HG03175 (cell line): ENCODE data around the gene MYBPC2.

Experiments used
- ATAC-seq: cut with Tn5 transposase; IDR thresholded peaks from one replicate; pipeline ENCODE4 v1.9.1; 2021; ENCODE audit warnings: mild to moderate bottlenecking, moderate library complexity; ENCODE audit not compliant: unreplicated experiment

MYBPC2 gene

DNA sequence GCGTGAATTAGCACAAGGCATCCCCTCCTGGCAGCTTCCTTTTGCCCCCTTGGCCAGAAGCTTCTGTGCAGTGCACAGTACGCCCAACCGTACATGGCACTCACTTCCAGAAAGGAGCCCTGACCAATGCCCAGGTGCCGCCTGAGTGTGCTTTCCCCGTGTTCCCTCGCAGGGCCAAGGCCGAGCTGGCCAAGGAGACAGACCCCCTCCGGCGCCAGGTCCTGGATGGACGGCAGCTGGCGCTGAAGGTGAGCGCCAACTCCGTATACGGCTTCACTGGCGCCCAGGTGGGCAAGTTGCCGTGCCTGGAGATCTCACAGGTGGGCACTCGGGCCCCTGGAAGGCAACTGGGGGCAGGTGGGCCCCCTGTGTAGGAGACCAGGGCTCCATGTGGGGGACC is 23.3 kb upstream of the MYBPC2 start:
- ATAC-seq, result no peak

DNA sequence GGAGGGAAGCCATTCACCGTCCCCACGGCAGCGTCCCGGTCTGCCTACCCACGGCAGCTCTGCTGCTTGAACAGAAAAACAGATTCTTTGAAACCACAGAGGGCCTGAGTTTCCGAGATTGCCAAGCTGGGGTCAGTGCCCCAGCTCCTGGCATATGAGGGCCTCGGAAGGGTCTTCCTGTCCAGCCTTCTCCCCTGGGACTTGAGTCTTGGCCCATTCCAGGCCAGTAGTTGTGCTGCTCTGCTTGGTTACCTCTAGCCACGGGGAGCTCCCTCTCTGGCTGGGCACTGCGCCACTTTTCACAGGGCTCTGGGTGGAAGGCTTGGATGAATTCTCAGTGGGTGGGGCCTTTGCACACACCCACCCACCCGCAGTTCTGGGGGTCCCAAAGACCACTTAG is 22.6 kb upstream of the MYBPC2 start:
- no peak for ATAC-seq

DNA sequence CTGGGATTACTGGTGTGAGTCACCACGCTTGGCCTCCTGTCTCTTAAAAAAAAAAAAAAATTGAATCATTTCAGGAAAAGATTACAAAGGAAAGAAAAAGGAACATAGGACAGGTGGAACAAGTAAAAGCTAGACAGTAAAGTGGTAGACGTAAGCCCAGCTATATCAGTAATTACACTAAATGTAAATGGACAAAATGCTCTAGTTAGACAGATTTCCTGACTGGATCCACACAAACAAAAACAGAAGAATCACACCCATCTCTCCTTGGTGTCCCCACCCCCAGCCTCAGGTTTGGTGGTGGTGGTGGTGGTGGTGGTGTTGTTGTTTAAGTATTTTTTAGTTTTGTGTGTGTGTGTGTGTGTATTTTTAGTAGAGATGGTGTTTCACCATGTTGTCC is 20.3 kb upstream of the MYBPC2 start:
- no peak for ATAC-seq

GRCh38 chr19:50413096-50413495 is 19.6 kb upstream of the MYBPC2 start:
- no peak for ATAC-seq

DNA sequence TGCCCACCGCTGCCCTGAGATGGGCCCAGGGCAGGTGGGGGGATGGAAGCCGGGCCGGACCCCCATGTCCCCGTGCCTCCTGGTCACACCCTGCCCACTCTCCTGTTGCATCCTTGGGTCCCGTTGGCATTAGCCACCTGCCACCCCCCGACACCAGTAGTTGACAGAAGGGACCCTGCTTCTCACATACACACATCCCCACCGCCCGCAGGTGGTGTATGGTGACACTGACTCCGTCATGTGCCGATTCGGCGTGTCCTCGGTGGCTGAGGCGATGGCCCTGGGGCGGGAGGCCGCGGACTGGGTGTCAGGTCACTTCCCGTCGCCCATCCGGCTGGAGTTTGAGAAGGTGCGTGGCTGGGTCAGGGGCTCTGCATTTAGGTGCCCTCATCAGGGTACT is 19.2 kb upstream of the MYBPC2 start:
- ATAC-seq, result no peak

DNA sequence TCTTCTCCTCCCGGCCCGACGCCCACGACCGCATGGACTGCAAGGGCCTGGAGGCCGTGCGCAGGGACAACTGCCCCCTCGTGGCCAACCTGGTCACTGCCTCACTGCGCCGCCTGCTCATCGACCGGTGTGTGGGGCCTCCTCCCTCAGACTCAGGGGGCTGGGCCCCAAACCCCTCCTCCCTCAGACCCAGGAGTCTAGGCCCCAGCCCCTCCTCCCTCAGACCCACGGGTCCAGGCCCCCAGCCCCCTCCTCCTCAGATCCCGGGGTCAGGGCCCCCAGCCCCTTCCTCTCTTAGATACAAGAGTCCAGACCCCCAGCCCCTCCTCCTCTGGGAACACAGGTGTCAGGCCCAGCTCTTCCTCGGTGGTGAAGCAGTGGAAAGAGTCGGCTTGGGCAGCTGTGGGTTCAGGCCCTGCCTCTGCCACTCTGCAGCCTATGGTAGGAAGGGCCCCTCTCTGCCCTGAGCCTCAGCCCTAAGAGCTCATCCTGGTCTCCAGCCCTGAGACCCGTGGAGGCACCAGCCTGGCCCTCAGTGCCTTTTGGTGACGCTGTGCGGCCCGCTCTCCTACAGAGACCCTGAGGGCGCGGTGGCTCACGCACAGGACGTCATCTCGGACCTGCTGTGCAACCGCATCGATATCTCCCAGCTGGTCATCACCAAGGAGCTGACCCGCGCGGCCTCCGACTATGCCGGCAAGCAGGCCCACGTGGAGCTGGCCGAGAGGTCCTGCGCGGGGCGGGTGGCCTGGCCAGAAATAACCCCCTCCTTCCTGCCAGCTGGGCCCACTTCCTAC is 17.6 kb upstream of the MYBPC2 start:
- ATAC-seq, result peak; percentile 39

- peak; percentile 59 for ATAC-seq
Observed at GRCh38 chr19:50415661-50416033, 17.0 kb upstream of the MYBPC2 start.

DNA sequence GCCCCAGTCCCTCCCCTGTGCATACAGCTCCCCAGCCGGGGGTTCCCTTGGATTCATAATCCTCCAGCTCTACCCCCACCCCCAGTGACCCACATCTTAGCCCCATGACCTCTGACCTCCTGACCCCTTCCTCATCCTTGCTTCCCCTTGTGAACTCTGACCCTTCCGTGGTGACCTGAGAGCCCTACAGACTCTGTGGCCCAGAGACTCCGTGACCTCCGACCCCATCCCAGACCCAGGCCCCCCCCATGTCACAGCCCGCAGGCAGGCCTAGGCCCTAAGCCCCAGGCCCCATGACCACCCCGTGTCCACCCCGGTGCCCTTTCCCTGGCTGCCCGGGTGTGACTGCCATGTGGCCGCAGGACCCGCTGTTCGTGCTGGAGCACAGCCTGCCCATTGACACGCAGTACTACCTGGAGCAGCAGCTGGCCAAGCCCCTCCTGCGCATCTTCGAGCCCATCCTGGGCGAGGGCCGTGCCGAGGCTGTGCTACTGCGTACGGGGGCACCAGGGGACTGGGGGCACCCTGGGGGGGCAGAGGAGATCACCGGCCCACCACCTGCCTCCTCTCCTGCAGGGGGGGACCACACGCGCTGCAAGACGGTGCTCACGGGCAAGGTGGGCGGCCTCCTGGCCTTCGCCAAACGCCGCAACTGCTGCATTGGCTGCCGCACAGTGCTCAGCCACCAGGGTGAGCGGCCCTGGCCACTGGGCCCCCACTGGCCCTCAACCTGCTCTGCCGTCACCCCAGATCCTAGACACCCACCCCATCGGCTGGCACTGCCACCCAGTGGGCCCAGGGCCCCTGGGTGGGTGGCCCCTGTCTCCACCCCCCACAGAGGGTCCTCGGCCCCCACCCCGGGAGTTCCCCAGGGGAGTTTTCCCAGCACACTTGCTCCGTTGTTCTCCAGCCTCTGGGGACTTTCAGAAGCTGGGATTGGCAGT is 16.4 kb upstream of the MYBPC2 start:
- ATAC-seq, result no peak

GRCh38 chr19:50417111-50418081 is 15.3 kb upstream of the MYBPC2 start:
- ATAC-seq, result no peak

DNA sequence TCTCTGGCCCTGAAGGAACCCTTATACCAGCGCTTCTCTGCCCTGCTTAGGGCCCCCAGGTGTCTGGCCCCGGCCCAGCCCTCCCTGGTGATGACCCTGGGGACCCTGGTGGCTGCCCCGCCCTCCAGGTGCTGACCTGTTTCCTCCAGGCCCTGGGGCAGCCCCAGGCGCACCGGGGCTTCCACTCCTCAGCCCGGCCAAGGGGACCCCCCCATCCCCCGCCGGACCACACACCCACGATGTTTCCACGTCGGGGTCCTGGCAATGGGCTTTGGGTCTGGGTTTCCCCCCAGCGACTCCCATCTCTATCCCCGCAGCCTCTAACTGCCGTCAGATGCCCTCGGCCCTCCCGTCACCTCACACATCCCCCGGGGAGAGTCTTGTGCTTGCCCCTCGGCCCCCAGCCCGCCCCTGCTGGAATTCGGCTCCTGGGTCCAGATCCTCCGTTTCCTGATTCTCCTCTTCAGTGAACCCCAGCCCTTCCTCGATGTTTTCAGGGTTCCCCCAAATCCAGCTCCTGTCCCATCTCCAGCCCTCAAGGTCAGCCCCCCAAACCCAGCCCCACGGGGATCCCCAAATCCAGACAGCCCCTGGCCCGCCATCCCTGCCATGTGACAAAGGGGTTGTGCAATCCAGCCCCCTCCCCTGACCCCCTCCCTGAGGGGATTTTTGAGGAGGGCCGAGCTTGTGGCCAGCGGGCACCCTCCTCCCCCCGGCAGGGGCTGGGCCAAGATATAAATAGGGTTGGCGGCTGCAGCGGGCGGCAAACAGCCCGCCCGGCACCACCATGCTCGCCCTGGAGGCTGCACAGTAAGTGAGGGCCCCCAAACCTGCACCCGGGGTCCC is 14.3 kb upstream of the MYBPC2 start, which contains the start of gene SPIB:
SPIB (plus strand) TSS at position 763 of the 846 bp plus-strand sequence; CDS start at position 788, 25 bp downstream.
- no peak for ATAC-seq

GRCh38 chr19:50419022-50419579 is 13.6 kb upstream of the MYBPC2 start:
- no peak for ATAC-seq

GRCh38 chr19:50419580-50420035 is 13.1 kb upstream of the MYBPC2 start:
- no peak for ATAC-seq

GRCh38 chr19:50420127-50420526 is 12.6 kb upstream of the MYBPC2 start:
- no peak for ATAC-seq

DNA sequence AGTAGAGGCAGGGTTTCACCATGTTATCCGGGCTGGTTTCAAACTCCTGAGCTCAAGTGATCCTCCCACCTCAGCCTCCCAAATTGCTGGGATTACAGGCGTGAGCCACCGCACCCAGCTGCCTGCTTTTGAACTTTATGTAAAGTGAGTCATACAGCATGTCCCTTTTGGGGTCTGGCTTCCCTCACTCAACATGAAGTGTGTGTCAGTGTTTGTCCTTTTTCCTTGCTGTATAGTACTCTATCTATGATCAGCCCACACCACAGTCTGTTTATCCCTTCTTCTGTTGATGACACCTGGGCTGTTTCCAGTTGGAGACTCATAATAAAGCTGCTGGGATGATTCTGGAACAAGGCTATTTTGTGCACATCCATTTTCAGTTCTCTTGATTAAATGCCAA is 11.9 kb upstream of the MYBPC2 start:
- no peak for ATAC-seq

- ATAC-seq, result no peak
Observed at GRCh38 chr19:50422397-50423278, 10.1 kb upstream of the MYBPC2 start.

DNA sequence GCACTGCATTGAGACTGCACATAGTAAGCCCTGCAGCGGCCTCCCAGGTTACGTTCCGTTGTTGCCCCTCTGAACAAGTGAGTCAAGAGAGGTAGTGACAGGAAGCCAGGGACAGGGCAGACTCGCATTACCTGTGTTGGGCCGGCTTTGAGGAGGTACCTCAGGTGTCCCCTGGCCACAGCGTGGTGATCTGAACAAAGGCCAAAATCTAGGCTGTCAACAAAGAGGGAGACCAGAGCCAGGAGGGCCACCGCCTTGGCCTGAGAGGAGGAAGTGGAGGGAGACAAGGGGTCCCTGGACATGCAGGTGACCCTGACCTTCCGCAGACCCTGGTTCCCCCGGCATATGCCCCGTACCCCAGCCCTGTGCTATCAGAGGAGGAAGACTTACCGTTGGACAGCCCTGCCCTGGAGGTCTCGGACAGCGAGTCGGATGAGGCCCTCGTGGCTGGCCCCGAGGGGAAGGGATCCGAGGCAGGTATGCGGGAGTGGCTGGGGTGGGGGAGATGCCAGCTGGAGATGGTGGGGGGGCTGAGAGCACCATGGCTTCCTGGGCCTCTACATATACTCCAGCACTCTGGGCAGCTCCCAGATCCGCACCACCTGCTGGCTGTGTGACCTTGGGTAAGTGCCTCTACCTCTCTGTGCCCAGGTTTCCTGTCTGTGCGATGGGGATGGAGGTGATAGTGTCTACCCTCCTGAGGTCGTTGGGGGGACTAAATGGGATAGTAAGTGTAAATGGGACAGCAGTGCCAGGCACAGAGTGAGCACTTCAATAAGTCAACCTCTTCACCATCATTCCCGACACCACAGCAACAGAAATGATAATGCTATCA is 9.2 kb upstream of the MYBPC2 start:
- no peak for ATAC-seq

GRCh38 chr19:50425581-50425980 is 7.1 kb upstream of the MYBPC2 start:
- no peak for ATAC-seq
